GM20000 (cell line): ENCODE data around the gene PEF1.

Experiments used
- DNase-seq: peaks from one replicate; pipeline ENCODE4 v3.0.0; 2012; ENCODE audit warnings: low spot score
- CTCF ChIP-seq: IDR thresholded peaks from 2 replicates; pipeline ENCODE4 v1.5.1; 2012; ENCODE audit warnings: mild to moderate bottlenecking, control low read depth; ENCODE audit errors: extremely low read depth, missing control alignments

PEF1 gene, protein sequence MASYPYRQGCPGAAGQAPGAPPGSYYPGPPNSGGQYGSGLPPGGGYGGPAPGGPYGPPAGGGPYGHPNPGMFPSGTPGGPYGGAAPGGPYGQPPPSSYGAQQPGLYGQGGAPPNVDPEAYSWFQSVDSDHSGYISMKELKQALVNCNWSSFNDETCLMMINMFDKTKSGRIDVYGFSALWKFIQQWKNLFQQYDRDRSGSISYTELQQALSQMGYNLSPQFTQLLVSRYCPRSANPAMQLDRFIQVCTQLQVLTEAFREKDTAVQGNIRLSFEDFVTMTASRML

DNA sequence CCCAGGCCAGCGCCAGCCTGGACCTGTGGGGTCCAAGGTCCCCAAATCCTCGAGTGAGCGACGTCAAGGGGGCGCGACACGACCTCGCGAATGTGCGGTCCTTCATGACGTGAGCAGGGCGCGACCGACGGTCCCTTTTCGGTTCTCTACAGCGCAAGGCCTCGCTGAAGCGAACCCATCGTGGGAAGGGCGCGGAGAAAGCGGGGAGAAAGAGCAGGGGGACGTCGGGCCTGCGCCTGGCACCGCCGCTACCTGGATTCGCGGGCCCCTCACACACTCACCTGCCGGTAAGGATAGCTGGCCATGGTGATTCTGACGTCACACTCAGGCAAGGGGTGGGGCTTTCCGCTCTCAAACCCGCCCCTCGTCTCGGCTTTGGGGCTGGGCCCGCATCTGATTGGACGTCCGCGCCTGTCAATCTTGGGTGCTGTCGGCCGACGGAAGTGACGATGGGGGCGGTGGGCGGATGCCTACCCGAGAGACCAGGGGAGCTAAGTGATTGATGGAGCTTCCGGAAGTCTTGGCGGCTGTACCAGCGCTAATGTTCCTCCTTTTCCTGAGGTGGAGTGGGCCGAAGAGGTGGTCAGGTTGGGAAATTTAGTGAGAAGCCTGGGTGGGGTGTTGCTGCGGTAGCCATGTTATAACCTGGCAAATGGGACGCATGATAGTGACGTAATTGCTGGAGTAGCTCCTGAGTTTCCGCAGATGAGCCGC lies at the start of gene PEF1:
Gene PEF1, minus strand, starts transcription at position 317 of the 714 bp plus-strand sequence. Its CDS starts 12 bp downstream, at position 305.
- no peak for TF ChIP-seq CTCF

GRCh38 chr1:31693231-31693630 lies 48.6 kb upstream of the PEF1 start:
- no peak for DNase-seq
- no peak for TF ChIP-seq CTCF

More for the DNA sequence above, at the start of gene PEF1:
- DNase-seq: peak; percentile 97

GRCh38 chr1:31691951-31692350 lies 47.3 kb upstream of the PEF1 start:
- TF ChIP-seq CTCF: no peak

DNA sequence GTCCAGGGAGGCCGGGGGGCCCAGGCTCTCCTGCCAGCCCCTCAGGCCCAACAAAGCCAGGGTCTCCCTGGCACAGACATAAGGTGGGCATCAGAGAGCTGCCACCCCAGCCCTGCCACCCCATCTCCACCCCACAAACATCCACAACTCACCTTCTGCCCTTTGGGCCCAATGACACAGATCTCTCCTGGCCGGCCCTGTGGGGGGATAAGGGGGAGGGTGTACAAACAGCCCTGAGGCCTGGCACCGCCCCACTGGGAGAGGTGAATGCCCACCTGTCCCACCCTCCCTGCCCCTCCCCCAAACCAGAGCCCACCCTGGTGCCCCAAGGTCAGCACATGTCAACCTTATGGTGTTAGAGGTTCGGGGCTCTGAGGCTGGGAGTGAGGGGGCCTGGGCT lies 46.8 kb upstream of the PEF1 start:
- TF ChIP-seq CTCF: no peak
- no peak for DNase-seq

More at GRCh38 chr1:31691951-31692350, 47.3 kb upstream of the PEF1 start:
- DNase-seq: no peak

DNA sequence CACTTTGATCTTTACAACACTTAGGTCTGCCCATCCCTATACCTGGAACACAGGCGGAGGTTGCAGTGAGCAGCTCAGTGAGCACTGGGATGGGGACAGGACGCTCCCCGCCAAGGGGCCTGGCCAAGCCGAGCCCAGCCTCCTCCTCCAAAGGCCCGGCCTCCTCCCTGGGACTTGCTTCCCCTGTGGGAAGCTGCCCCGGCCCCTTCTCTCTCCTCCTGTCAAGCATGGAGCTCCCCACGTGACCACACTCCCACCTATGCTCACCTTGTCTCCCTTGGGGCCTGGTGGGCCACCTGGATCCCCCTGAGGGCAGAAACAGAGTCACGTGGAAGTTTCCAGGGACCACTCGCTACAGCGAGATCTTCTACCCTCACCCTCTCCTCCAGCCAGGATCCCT lies 46.2 kb upstream of the PEF1 start:
- TF ChIP-seq CTCF: no peak
- no peak for DNase-seq

GRCh38 chr1:31689854-31690253 lies 45.2 kb upstream of the PEF1 start:
- no peak for DNase-seq
- no peak for TF ChIP-seq CTCF

- no peak for DNase-seq
Measured at GRCh38 chr1:31689379-31689778, 44.7 kb upstream of the PEF1 start.

More at GRCh38 chr1:31689379-31689778, 44.7 kb upstream of the PEF1 start:
- TF ChIP-seq CTCF: no peak
